GM23338 (cell line): ENCODE results near the gene FAM20C.

Experiments
- CREB1 ChIP-seq: fragments of 250-450 bp; sonication (Bioruptor Pico); IDR thresholded peaks from 2 replicates; pipeline ENCODE4 v1.5.0; 2020; ENCODE audit warnings: low read depth, mild to moderate bottlenecking, moderate library complexity
- EZH2 ChIP-seq: fragments of 200-600 bp; sonication (generic); IDR thresholded peaks from one replicate; pipeline ENCODE4 v1.8.0; 2017; ENCODE audit warnings: antibody characterized with exemption, mild to moderate bottlenecking, low read depth; ENCODE audit not compliant: unreplicated experiment
- EZH2phosphoT487 ChIP-seq: fragments of 200-600 bp; sonication (generic); IDR thresholded peaks from one replicate; pipeline ENCODE4 v1.8.1; 2018; ENCODE audit warnings: antibody characterized with exemption; ENCODE audit not compliant: unreplicated experiment
- POLR2AphosphoS5 ChIP-seq: IDR thresholded peaks from 2 replicates; pipeline ENCODE4 v1.6.1; 2016; ENCODE audit warnings: antibody characterized with exemption, low read depth
- REST ChIP-seq: IDR thresholded peaks from one replicate; pipeline ENCODE4 v1.6.1; 2018; ENCODE audit warnings: antibody characterized with exemption; ENCODE audit not compliant: unreplicated experiment
- ZNF331 ChIP-seq: fragments of 250-450 bp; sonication (Bioruptor Pico); IDR thresholded peaks from 2 replicates; pipeline ENCODE4 v1.5.0; 2020; ENCODE audit warnings: low read depth, mild to moderate bottlenecking, moderate library complexity
- TF ChIP-seq, protein P1 (sequence below), 2 experiments: fragments of 200-600 bp in 1 of 2; sonication (generic) in 1 of 2; conservative IDR thresholded peaks; 2 replicates each; pipeline versions ENCODE4 v1.5.1 to v1.6.1; 2016 to 2017; ENCODE audit warnings: antibody characterized with exemption in 2 of 2, low read depth in 2 of 2, mild to moderate bottlenecking in 2 of 2, moderate library complexity in 1 of 2

- TF ChIP-seq, protein P1, sequence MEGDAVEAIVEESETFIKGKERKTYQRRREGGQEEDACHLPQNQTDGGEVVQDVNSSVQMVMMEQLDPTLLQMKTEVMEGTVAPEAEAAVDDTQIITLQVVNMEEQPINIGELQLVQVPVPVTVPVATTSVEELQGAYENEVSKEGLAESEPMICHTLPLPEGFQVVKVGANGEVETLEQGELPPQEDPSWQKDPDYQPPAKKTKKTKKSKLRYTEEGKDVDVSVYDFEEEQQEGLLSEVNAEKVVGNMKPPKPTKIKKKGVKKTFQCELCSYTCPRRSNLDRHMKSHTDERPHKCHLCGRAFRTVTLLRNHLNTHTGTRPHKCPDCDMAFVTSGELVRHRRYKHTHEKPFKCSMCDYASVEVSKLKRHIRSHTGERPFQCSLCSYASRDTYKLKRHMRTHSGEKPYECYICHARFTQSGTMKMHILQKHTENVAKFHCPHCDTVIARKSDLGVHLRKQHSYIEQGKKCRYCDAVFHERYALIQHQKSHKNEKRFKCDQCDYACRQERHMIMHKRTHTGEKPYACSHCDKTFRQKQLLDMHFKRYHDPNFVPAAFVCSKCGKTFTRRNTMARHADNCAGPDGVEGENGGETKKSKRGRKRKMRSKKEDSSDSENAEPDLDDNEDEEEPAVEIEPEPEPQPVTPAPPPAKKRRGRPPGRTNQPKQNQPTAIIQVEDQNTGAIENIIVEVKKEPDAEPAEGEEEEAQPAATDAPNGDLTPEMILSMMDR (conservative IDR thresholded peaks at IDR 0.05; ENCODE audit: low read depth in 2 of 2): no peak
- TF ChIP-seq REST (no peak), ZNF331 (CRISPR knock-in tag) (no peak), CREB1 (no peak), EZH2phosphoT487 (no peak), EZH2 (no peak), POLR2AphosphoS5 (no peak)
Measured at GRCh38 chr7:292226-292625, 99.9 kb downstream of the FAM20C start.
